Measurements from ENCODE around the gene TBC1D17. TPM values are rescaled to one million over a fixed set of nuclear protein-coding genes. Genes with fewer than 3 reads are reported as not detected.

TBC1D17 gene
- total and polyA plus RNA-seq, 2 of the 13 experiments (the other 11 are each of a cell fraction or from before 2014, with no cell fraction given), result 9.7 to 16.9 TPM

GRCh38 chr19:49929121-49929610 lies 51.7 kb downstream of the TBC1D17 start, which contains the start of the genes ATF5 and NUP62 (continued):
- TF ChIP-seq ZNF510 (CRISPR knock-in tag; IDR thresholded peaks at IDR 0.05; ENCODE audit: low read depth), result peak; percentile 91; the same call in 1 of the 2 replicates
- TF ChIP-seq HES4 (CRISPR knock-in tag; IDR thresholded peaks at IDR 0.05; ENCODE audit: borderline replicate concordance), result peak; percentile 80
- TF ChIP-seq CSRNP2 (CRISPR knock-in tag; conservative IDR thresholded peaks at IDR 0.05; ENCODE audit: low read depth), result no peak
- no peak for TF ChIP-seq RNF219 (CRISPR knock-in tag; IDR thresholded peaks at IDR 0.05)
- TF ChIP-seq KIAA2018 (CRISPR knock-in tag; IDR thresholded peaks at IDR 0.05; ENCODE audit: borderline replicate concordance), result no peak
- peak; percentile 72; the same call in 1 of the 2 replicates for TF ChIP-seq PLSCR1 (CRISPR knock-in tag; IDR thresholded peaks at IDR 0.05; ENCODE audit: borderline replicate concordance)
- no peak for TF ChIP-seq PAF1 (CRISPR knock-in tag; IDR thresholded peaks at IDR 0.05)
- no peak for TF ChIP-seq ZFP36 (IDR thresholded peaks at IDR 0.05; ENCODE audit: borderline replicate concordance, low read depth, low read length, partially characterized antibody)
- TF ChIP-seq FOXJ3 (CRISPR knock-in tag; IDR thresholded peaks at IDR 0.05; ENCODE audit: borderline replicate concordance), result no peak
- no peak for TF ChIP-seq JUN (CRISPR knock-in tag; IDR thresholded peaks at IDR 0.05)
- TF ChIP-seq MTA3 (CRISPR knock-in tag; IDR thresholded peaks at IDR 0.05), result no peak
- 0 out of 2 replicates have a peak, but pooled peaks have one; percentile 28 for TF ChIP-seq ZBTB49 (CRISPR knock-in tag; IDR thresholded peaks at IDR 0.05; ENCODE audit: borderline replicate concordance)
- no peak for TF ChIP-seq PTBP1 (IDR thresholded peaks at IDR 0.05; ENCODE audit: low read depth, low read length, poor library complexity, severe bottlenecking)
